ENCODE measurements around the gene HMSD.
A peak's percentile ranks its signal among the peaks of the same experiment; 100 is the strongest.

Gene HMSD

DNA sequence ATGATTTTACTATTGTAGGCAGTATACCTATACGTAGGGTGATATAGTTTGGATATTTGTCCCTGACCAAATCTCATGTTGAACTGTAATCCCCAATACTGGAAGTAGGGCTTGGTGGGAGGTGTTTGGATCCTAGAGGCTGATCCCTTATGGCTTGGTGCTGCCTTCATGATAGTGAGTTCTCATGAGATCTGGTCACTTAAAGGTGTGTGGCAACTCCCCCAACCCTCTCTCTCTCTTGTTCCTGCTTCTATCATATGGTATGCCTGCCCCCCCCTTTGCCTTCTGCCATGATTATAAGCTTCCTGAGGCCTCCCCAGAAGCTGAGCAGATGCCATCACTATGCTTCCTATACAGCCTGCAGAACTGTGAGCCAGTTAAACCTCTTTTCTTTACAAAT is 43.0 kb upstream of the HMSD start:
- Histone ChIP-seq H3K27me3 (ENCODE audit: control insufficient read depth in 1 of 2, insufficient read depth in 1 of 2, low read length in 2 of 2) (no peaks in the 10 kb centered on the region), H2BK12ac (ENCODE audit: low read length in 2 of 2) (no peak overlapping the region), H4K8ac (ENCODE audit: low read length) (no peak overlapping the region), H3K4me1 (ENCODE audit: control insufficient read depth, insufficient read depth, low read depth, low read length) (no peaks in the 10 kb centered on the region), H2BK120ac (ENCODE audit: low read depth, low read length) (no peak overlapping the region), H3K79me1 (replicated peaks; ENCODE audit: low read length, poor library complexity, severe bottlenecking) (no peaks in the 10 kb centered on the region), H2BK5ac (ENCODE audit: low read depth, low read length, poor library complexity, severe bottlenecking) (no peak overlapping the region), H2BK15ac (ENCODE audit: low read depth, poor library complexity, severe bottlenecking) (no peak overlapping the region), H3K9ac (ENCODE audit: low read length) (no peak overlapping the region), H3K14ac (ENCODE audit: low read length in 2 of 2) (no peak overlapping the region), H3K18ac (ENCODE audit: low read depth in 1 of 2, low read length in 2 of 2) (no peak overlapping the region), H3K36me3 (ENCODE audit: control insufficient read depth in 1 of 2, insufficient read depth in 2 of 2, low read depth in 1 of 2, low read length in 2 of 2) (peaks cover 0 to 5% of the 10 kb centered on the region in 2 experiments), H3K9me3 (ENCODE audit: control insufficient read depth, low read length) (no peaks in the 10 kb centered on the region), H3K23ac (ENCODE audit: low read length in 2 of 2) (no peak overlapping the region), H2AFZ (ENCODE audit: low read depth, low read length) (no peak overlapping the region), H3K4me3 (ENCODE audit: insufficient read depth in 1 of 2, low read depth in 1 of 2, low read length in 2 of 2) (no peak overlapping the region), H3K4ac (ENCODE audit: low read depth in 1 of 2, low read length in 2 of 2) (no peak overlapping the region), H2AK5ac (ENCODE audit: low read length, severe bottlenecking) (no peak overlapping the region), H4K91ac (ENCODE audit: low read length) (no peak overlapping the region), H3K27ac (ENCODE audit: low read length, poor library complexity, severe bottlenecking) (no peak overlapping the region), H3K4me2 (ENCODE audit: low read length, poor library complexity, severe bottlenecking) (no peak overlapping the region)
- no peak for DNase-seq
- 67% methylated on average over 1 of the region's 1 CpG for WGBS

GRCh38 chr18:63907664-63908063 is 41.4 kb upstream of the HMSD start, which contains the start of gene SERPINB10:
TSS of gene SERPINB10 (plus strand) at chr18:63907958. CDS start at chr18:63915511, 7,553 bp downstream.
- DNase-seq, result peak; percentile 18
- H3K14ac ChIP-seq (ENCODE audit: low read length in 2 of 2), result no peak within 1 kb of the TSS
- no peaks in the 10 kb centered on the region for H3K36me3 ChIP-seq (ENCODE audit: control insufficient read depth in 1 of 2, insufficient read depth in 2 of 2, low read depth in 1 of 2, low read length in 2 of 2)
- no peak within 1 kb of the TSS for H2AFZ ChIP-seq (ENCODE audit: low read depth, low read length)
- H3K9me3 ChIP-seq (ENCODE audit: control insufficient read depth, low read length), result no peaks in the 10 kb centered on the region
- no peak within 1 kb of the TSS for H2BK12ac ChIP-seq (ENCODE audit: low read length in 2 of 2)
- H3K9ac ChIP-seq (ENCODE audit: low read length), result no peak within 1 kb of the TSS
- H4K8ac ChIP-seq (ENCODE audit: low read length), result no peak within 1 kb of the TSS
- H4K91ac ChIP-seq (ENCODE audit: low read length), result no peak within 1 kb of the TSS
- no peak within 1 kb of the TSS for H3K4ac ChIP-seq (ENCODE audit: low read depth in 1 of 2, low read length in 2 of 2)
- H2AK5ac ChIP-seq (ENCODE audit: low read length, severe bottlenecking), result no peak within 1 kb of the TSS
- H3K27me3 ChIP-seq (ENCODE audit: control insufficient read depth in 1 of 2, insufficient read depth in 1 of 2, low read length in 2 of 2), result no peaks in the 10 kb centered on the region
- H2BK120ac ChIP-seq (ENCODE audit: low read depth, low read length), result no peak within 1 kb of the TSS
- no peak within 1 kb of the TSS for H3K23ac ChIP-seq (ENCODE audit: low read length in 2 of 2)
- no peaks in the 10 kb centered on the region for H3K79me1 ChIP-seq (replicated peaks; ENCODE audit: low read length, poor library complexity, severe bottlenecking)
- no peak within 1 kb of the TSS for H3K27ac ChIP-seq (ENCODE audit: low read length, poor library complexity, severe bottlenecking)
- no peaks in the 10 kb centered on the region for H3K4me1 ChIP-seq (ENCODE audit: control insufficient read depth, insufficient read depth, low read depth, low read length)
- no peak within 1 kb of the TSS for H3K18ac ChIP-seq (ENCODE audit: low read depth in 1 of 2, low read length in 2 of 2)
- H3K4me3 ChIP-seq (ENCODE audit: insufficient read depth in 1 of 2, low read depth in 1 of 2, low read length in 2 of 2), result no peak within 1 kb of the TSS
- H2BK5ac ChIP-seq (ENCODE audit: low read depth, low read length, poor library complexity, severe bottlenecking), result no peak within 1 kb of the TSS
- no peak within 1 kb of the TSS for H3K4me2 ChIP-seq (ENCODE audit: low read length, poor library complexity, severe bottlenecking)
- no peak within 1 kb of the TSS for H2BK15ac ChIP-seq (ENCODE audit: low read depth, poor library complexity, severe bottlenecking)

DNA sequence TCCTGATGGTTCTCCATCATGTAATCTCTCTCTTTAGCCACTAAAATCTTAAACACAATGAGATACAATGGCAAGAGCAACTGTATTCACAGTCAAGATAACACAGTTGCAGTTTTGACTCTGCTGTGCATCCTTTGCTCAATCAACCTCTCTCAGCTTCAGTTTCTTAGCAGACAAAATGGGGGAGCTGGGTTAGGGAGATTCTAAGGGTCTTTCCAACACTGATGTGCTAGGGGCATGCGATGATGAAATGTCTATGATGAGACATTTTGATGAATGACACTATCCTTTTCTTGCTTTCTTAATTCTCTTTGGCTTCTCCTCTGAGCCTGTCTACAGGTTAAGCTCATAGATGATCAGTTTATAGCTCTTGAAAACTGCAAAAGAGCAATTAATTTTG is 40.2 kb upstream of the HMSD start:
- Histone ChIP-seq H3K18ac (ENCODE audit: low read depth in 1 of 2, low read length in 2 of 2) (no peak overlapping the region), H3K9me3 (ENCODE audit: control insufficient read depth, low read length) (no peaks in the 10 kb centered on the region), H4K8ac (ENCODE audit: low read length) (no peak overlapping the region), H3K9ac (ENCODE audit: low read length) (no peak overlapping the region), H2AK5ac (ENCODE audit: low read length, severe bottlenecking) (no peak overlapping the region), H3K27me3 (ENCODE audit: control insufficient read depth in 1 of 2, insufficient read depth in 1 of 2, low read length in 2 of 2) (no peaks in the 10 kb centered on the region), H2BK120ac (ENCODE audit: low read depth, low read length) (no peak overlapping the region), H2BK5ac (ENCODE audit: low read depth, low read length, poor library complexity, severe bottlenecking) (no peak overlapping the region), H3K4me3 (ENCODE audit: insufficient read depth in 1 of 2, low read depth in 1 of 2, low read length in 2 of 2) (no peak overlapping the region), H3K4me1 (ENCODE audit: control insufficient read depth, insufficient read depth, low read depth, low read length) (no peaks in the 10 kb centered on the region), H2AFZ (ENCODE audit: low read depth, low read length) (no peak overlapping the region), H3K27ac (ENCODE audit: low read length, poor library complexity, severe bottlenecking) (no peak overlapping the region), H2BK15ac (ENCODE audit: low read depth, poor library complexity, severe bottlenecking) (no peak overlapping the region), H4K91ac (ENCODE audit: low read length) (no peak overlapping the region), H3K14ac (ENCODE audit: low read length in 2 of 2) (no peak overlapping the region), H3K36me3 (ENCODE audit: control insufficient read depth in 1 of 2, insufficient read depth in 2 of 2, low read depth in 1 of 2, low read length in 2 of 2) (no peaks in the 10 kb centered on the region), H2BK12ac (ENCODE audit: low read length in 2 of 2) (no peak overlapping the region), H3K4me2 (ENCODE audit: low read length, poor library complexity, severe bottlenecking) (no peak overlapping the region), H3K23ac (ENCODE audit: low read length in 2 of 2) (no peak overlapping the region), H3K4ac (ENCODE audit: low read depth in 1 of 2, low read length in 2 of 2) (no peak overlapping the region), H3K79me1 (replicated peaks; ENCODE audit: low read length, poor library complexity, severe bottlenecking) (no peaks in the 10 kb centered on the region)
- 86% methylated on average over 1 of the region's 1 CpG for WGBS
- no peak for DNase-seq

DNA sequence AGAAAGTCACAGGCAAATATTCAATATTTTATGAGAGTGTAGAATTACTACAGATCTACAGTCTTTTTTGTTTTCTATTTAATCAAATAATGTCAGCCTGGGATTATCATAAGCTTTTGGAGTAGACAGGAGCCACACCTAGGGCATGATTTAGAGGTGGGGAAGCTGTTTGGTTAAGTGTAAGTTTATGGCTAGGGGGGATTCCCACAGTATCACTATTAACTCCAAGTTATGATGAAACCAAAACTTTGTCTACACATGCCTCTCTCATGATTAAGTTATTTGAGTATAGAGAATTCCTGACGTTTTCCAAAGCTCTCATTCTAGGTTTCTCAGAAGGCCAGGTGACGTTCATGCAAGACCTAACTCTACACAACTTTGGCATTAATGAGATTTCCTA is 39.2 kb upstream of the HMSD start:
- Histone ChIP-seq H3K4me2 (ENCODE audit: low read length, poor library complexity, severe bottlenecking) (no peak overlapping the region), H3K4me1 (ENCODE audit: control insufficient read depth, insufficient read depth, low read depth, low read length) (no peaks in the 10 kb centered on the region), H2BK12ac (ENCODE audit: low read length in 2 of 2) (no peak overlapping the region), H3K18ac (ENCODE audit: low read depth in 1 of 2, low read length in 2 of 2) (no peak overlapping the region), H3K14ac (ENCODE audit: low read length in 2 of 2) (no peak overlapping the region), H4K8ac (ENCODE audit: low read length) (no peak overlapping the region), H2AFZ (ENCODE audit: low read depth, low read length) (no peak overlapping the region), H2BK120ac (ENCODE audit: low read depth, low read length) (no peak overlapping the region), H2AK5ac (ENCODE audit: low read length, severe bottlenecking) (no peak overlapping the region), H3K36me3 (ENCODE audit: control insufficient read depth in 1 of 2, insufficient read depth in 2 of 2, low read depth in 1 of 2, low read length in 2 of 2) (no peaks in the 10 kb centered on the region), H3K4me3 (ENCODE audit: insufficient read depth in 1 of 2, low read depth in 1 of 2, low read length in 2 of 2) (no peak overlapping the region), H3K9me3 (ENCODE audit: control insufficient read depth, low read length) (no peaks in the 10 kb centered on the region), H3K27ac (ENCODE audit: low read length, poor library complexity, severe bottlenecking) (no peak overlapping the region), H3K9ac (ENCODE audit: low read length) (no peak overlapping the region), H4K91ac (ENCODE audit: low read length) (no peak overlapping the region), H2BK15ac (ENCODE audit: low read depth, poor library complexity, severe bottlenecking) (no peak overlapping the region), H3K4ac (ENCODE audit: low read depth in 1 of 2, low read length in 2 of 2) (no peak overlapping the region), H2BK5ac (ENCODE audit: low read depth, low read length, poor library complexity, severe bottlenecking) (no peak overlapping the region), H3K23ac (ENCODE audit: low read length in 2 of 2) (no peak overlapping the region), H3K27me3 (ENCODE audit: control insufficient read depth in 1 of 2, insufficient read depth in 1 of 2, low read length in 2 of 2) (no peaks in the 10 kb centered on the region), H3K79me1 (replicated peaks; ENCODE audit: low read length, poor library complexity, severe bottlenecking) (no peaks in the 10 kb centered on the region)
- WGBS, result no CpG with 5 or more reads among the region's 2 CpGs
- DNase-seq, result no peak
